CD4-positive, alpha-beta T cell treated with Interleukin-2 at 100 ng/mL for 4 hours (primary cell): ENCODE results near the gene FBXO31.
A peak's percentile ranks its signal among the peaks of the same experiment; 100 is the strongest.

Experiments
- DNase-seq: peaks from one replicate; pipeline ENCODE4 v3.0.0-alpha.2; 2020; ENCODE audit warnings: low spot score

The FBXO31 gene, protein sequence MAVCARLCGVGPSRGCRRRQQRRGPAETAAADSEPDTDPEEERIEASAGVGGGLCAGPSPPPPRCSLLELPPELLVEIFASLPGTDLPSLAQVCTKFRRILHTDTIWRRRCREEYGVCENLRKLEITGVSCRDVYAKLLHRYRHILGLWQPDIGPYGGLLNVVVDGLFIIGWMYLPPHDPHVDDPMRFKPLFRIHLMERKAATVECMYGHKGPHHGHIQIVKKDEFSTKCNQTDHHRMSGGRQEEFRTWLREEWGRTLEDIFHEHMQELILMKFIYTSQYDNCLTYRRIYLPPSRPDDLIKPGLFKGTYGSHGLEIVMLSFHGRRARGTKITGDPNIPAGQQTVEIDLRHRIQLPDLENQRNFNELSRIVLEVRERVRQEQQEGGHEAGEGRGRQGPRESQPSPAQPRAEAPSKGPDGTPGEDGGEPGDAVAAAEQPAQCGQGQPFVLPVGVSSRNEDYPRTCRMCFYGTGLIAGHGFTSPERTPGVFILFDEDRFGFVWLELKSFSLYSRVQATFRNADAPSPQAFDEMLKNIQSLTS

DNA sequence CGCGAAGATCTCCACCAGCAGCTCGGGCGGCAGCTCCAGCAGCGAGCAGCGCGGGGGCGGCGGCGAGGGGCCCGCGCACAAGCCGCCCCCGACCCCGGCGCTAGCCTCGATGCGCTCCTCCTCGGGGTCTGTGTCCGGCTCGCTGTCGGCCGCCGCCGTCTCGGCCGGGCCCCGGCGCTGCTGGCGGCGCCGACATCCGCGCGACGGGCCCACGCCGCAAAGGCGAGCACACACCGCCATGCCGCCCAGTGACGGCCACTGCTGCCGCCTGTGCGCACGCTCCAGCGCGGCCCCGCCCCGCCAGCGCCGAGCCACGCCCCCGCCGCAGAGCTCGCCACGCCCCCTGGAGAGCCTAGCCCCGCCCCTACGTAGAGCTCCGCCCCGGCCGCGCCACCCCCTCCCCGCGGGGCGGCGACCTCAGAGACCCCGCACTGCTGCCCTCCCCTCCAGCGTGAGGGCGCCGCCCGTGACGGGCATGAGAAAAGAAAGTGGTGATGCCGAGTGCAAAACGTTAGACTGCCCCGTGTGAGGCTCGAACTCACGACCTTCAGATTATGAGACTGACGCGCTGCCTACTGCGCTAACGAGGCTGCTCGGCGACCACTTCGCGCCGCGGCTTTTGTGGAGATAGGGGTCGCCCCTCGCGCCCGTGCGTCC lies at the start of gene FBXO31:
Gene FBXO31 (minus strand): TSS at position 272 of the 657 bp plus-strand sequence. CDS start 32 bp downstream, at position 240.
- peak; percentile 86 for DNase-seq

- no peak for DNase-seq
Observed at GRCh38 chr16:87432330-87432915, 48.8 kb upstream of the FBXO31 start.

DNA sequence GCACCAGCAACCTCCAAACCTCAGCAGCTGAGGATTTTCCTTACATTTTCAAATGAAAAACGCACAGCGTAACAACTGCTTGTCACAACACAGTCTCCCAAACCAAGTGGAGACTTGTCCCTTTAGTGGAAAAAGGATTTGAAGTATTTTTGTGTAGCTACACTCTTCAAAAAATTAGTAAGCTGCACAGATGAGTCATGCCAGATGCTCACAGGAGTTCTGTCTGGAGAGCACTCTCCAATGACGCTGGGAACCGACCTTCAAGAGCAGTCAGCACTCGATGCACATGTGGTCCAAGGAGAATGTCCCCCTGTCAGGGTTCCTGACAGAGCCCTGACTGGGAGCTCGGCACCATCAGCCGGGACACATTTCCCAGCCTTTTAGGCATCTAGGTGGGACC lies 48.4 kb upstream of the FBXO31 start:
- DNase-seq: no peak

GRCh38 chr16:87426423-87427215 lies 43.0 kb upstream of the FBXO31 start:
- DNase-seq: no peak

DNA sequence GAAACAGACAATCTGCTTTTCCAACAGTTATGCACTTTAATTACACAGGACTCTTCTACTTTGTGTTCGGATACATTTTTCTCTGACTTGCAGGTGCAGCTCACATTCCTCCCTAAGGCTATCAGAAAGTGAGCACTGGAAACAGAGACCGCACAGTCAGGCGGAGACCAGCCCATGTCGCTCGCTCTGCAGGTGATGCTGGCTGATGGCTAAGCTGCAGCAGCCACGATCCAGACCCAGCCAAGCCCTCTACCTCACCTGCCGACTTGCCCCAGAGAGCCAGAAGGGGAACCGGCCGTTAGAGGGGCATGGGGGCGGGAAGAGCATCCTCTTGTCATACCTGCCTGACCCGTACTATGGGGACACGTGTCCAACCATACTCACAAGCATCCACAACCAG lies 42.4 kb upstream of the FBXO31 start:
- no peak for DNase-seq

GRCh38 chr16:87424266-87424665 lies 40.7 kb upstream of the FBXO31 start:
- no peak for DNase-seq

DNA sequence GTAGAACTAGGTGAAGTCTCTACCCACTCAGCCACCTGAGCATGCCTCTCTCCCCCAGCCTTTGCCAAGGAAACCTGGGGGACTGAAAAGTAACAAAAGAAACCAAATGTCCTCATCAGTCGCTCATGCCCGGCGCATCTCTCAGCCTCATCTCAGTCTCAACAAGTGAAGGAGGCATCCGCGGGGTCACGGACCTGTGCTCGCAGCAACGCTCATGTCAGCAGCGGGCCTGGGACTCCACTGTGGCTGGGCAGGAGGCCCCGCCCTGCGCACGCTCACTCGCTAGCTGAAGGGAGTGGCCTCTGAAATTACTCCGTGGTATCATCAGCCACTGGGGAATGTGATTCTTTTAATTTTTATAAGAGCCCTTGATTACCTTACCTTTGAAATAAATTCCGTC lies 39.9 kb upstream of the FBXO31 start:
- DNase-seq: no peak

- DNase-seq: no peak
Observed at GRCh38 chr16:87422106-87422505, 38.5 kb upstream of the FBXO31 start.

GRCh38 chr16:87421003-87421912 lies 37.7 kb upstream of the FBXO31 start:
- DNase-seq: no peak

- DNase-seq: no peak
Observed at GRCh38 chr16:87420026-87421002, 36.7 kb upstream of the FBXO31 start.

DNA sequence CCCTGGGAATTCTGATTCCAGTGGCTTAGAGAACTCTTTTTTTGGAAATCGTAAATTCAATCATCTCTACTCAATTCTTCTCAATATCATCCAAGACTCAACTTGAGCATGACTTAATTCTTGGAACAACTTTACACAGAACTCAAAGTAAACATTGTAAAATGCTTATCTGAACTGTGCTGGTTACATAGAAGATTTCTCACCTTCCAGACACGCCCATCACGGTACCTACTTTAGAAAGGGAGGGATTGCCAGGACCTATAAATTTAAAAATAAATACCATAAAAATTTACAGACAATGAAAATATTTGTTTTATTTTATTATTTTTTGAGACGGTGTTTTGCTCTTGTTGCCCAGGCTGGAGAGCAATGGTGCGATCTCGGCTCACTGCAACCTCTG lies 35.1 kb upstream of the FBXO31 start:
- DNase-seq: no peak

GRCh38 chr16:87418216-87418615 lies 34.6 kb upstream of the FBXO31 start:
- DNase-seq: no peak

DNA sequence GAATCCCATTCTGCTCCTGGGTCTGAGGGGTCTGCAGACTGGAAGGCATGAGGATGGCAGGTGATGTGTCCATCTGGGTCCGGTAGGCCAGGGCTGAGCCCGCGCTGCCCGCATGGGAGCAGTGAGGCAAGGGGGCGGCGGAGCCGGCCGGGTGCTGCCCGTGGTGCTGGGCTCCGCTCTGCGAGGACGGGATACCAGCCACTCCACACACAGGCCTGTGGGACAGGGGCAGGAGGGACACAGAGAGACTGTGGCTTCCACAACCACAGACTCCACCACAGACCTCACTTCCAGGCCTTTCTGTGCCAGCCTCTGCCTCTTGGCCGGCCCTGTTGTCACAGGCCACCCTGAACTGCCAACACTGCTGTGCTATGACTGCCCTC lies 33.9 kb upstream of the FBXO31 start:
- no peak for DNase-seq

- peak; percentile 23 for DNase-seq
Observed at GRCh38 chr16:87416826-87417527, 33.4 kb upstream of the FBXO31 start.

DNA sequence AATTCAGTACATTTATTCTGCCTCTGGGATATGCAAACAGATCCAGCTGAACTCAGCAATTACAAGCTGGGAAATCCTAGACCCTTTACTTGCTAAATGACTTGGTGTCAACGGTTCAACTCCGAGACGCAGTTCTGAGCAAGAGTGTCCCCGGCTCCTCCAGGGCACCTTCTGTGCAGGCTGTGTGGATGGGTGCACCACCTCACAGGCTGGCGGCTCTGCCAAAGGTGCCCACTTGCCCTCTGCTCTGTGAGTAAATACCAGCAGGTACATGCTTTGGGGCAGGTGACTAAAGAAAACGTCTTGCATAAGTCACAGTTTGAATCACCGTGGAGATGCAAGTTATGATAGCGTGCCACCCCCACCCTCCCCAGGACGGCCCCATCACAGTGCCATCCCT lies 31.9 kb upstream of the FBXO31 start:
- no peak for DNase-seq

DNA sequence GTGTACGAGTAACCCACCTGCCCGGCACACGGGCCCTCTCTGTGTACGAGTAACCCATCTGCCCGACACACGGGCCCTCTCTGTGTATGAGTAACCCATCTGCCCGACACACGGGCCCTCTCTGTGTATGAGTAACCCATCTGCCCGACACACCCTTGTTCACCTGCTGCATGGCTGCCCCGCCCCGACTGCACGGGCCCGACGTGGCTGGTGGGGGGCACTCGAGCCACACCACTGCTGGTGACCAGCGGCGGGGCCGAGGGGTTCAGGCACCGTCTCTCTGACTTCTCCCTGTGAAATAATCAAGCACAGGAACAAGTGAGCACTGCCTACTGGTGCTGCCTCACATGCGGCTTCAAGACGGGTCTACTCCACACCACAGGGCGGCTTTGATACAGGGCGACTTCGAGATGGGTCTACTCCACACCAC lies 30.7 kb upstream of the FBXO31 start:
- DNase-seq: no peak

GRCh38 chr16:87412996-87413421 lies 29.4 kb upstream of the FBXO31 start:
- DNase-seq: no peak

- DNase-seq: no peak
Observed at GRCh38 chr16:87412371-87412995, 28.9 kb upstream of the FBXO31 start.
